H9 (cell line): ENCODE results near the gene SQSTM1. TPM values are rescaled to one million over a fixed set of nuclear protein-coding genes. Genes with fewer than 3 reads are reported as not detected.

ENCODE experiments used
- DNase-seq: peaks from one replicate; pipeline ENCODE4 v3.0.0-alpha.2; 2017
- H2AFZ ChIP-seq: one replicate; pipeline ENCODE4 v1.6.1; 2013; ENCODE audit warnings: mild to moderate bottlenecking, low read length, control low read depth, moderate library complexity
- H2AK5ac ChIP-seq: 2 replicates; pipeline ENCODE4 v1.6.1; 2013; ENCODE audit warnings: low read length, control low read depth, mixed read lengths; ENCODE audit not compliant: insufficient read length
- H2BK120ac ChIP-seq: one replicate; pipeline ENCODE4 v1.6.1; 2013; ENCODE audit warnings: low read depth, mild to moderate bottlenecking, low read length, control low read depth, inconsistent platforms; ENCODE audit not compliant: poor library complexity, severe bottlenecking
- H2BK12ac ChIP-seq: 2 replicates; pipeline ENCODE4 v1.6.1; 2013; ENCODE audit warnings: low read length, control low read depth, mixed read lengths, low read depth; ENCODE audit not compliant: insufficient read length
- H2BK15ac ChIP-seq: 2 replicates; pipeline ENCODE4 v1.6.1; 2013; ENCODE audit warnings: low read depth, low read length, control low read depth
- H2BK20ac ChIP-seq: one replicate; pipeline ENCODE4 v1.6.1; 2013; ENCODE audit warnings: low read depth, mild to moderate bottlenecking, low read length, control low read depth, inconsistent platforms; ENCODE audit not compliant: poor library complexity, severe bottlenecking
- H2BK5ac ChIP-seq: 2 replicates; pipeline ENCODE4 v1.6.1; 2013; ENCODE audit warnings: low read length, control low read depth, mixed read lengths; ENCODE audit not compliant: insufficient read length
- H3K14ac ChIP-seq: 2 replicates; pipeline ENCODE4 v1.6.1; 2013; ENCODE audit warnings: low read length, control low read depth; ENCODE audit not compliant: insufficient read depth
- H3K18ac ChIP-seq: 2 replicates; pipeline ENCODE4 v1.6.1; 2013; ENCODE audit warnings: low read depth, mild to moderate bottlenecking, mixed read lengths, low read length, control low read depth; ENCODE audit not compliant: insufficient read length
- H3K23ac ChIP-seq: 2 replicates; pipeline ENCODE4 v1.6.1; 2013; ENCODE audit warnings: low read length, control low read depth, mixed read lengths, low read depth; ENCODE audit not compliant: insufficient read length
- H3K23me2 ChIP-seq: 2 replicates; pipeline ENCODE4 v1.6.1; 2013; ENCODE audit warnings: low read depth, mild to moderate bottlenecking, mixed read lengths, low read length, control low read depth; ENCODE audit not compliant: insufficient read length, poor library complexity, severe bottlenecking
- H3K27ac ChIP-seq: 2 replicates; pipeline ENCODE4 v1.5.1; 2013; ENCODE audit warnings: low read length, control low read depth, mixed read lengths, low read depth; ENCODE audit not compliant: insufficient read length
- H3K27me3 ChIP-seq: 2 replicates; pipeline ENCODE4 v1.6.1; 2013; ENCODE audit warnings: low read length, control low read depth, inconsistent platforms; ENCODE audit not compliant: insufficient read depth
- H3K4ac ChIP-seq: 2 replicates; pipeline ENCODE4 v1.6.1; 2013; ENCODE audit warnings: low read depth, mild to moderate bottlenecking, control low read depth, inconsistent platforms, low read length, moderate library complexity
- H3K4me1 ChIP-seq: 2 replicates; pipeline ENCODE4 v1.6.1; 2013; ENCODE audit warnings: low read length, control low read depth, inconsistent platforms; ENCODE audit not compliant: insufficient read depth
- H3K4me2 ChIP-seq: 2 replicates; pipeline ENCODE4 v1.6.1; 2013; ENCODE audit warnings: low read length, control low read depth, mixed read lengths; ENCODE audit not compliant: insufficient read length, insufficient read depth
- H3K56ac ChIP-seq: 2 replicates; pipeline ENCODE4 v1.6.1; 2013; ENCODE audit warnings: low read depth, mild to moderate bottlenecking, mixed read lengths, low read length, control low read depth; ENCODE audit not compliant: insufficient read length
- H3K79me1 ChIP-seq: 2 replicates; pipeline ENCODE4 v1.6.1; 2013; ENCODE audit warnings: low read depth, mild to moderate bottlenecking, moderate library complexity, low read length, control low read depth, inconsistent platforms; ENCODE audit not compliant: insufficient read depth, poor library complexity, severe bottlenecking
- H3K79me2 ChIP-seq: 2 replicates; pipeline ENCODE4 v1.6.1; 2013; ENCODE audit warnings: low read length, control low read depth, inconsistent platforms; ENCODE audit not compliant: insufficient read depth
- H3K9ac ChIP-seq: 2 replicates; pipeline ENCODE4 v1.6.1; 2013; ENCODE audit warnings: low read length, control low read depth, mixed read lengths; ENCODE audit not compliant: insufficient read length; ENCODE audit errors: extremely low read depth
- H3K9me3 ChIP-seq: one replicate; pipeline ENCODE4 v1.6.1; 2013; ENCODE audit warnings: low read depth, low read length, inconsistent platforms; ENCODE audit not compliant: control insufficient read depth
- H3T11ph ChIP-seq: one replicate; pipeline ENCODE4 v1.6.1; 2013; ENCODE audit warnings: mild to moderate bottlenecking, low read length, control low read depth, inconsistent platforms
- H4K20me1 ChIP-seq: one replicate; pipeline ENCODE4 v1.6.1; 2013; ENCODE audit not compliant: control insufficient read depth, insufficient read length, insufficient read depth
- H4K5ac ChIP-seq: 2 replicates; pipeline ENCODE4 v1.6.1; 2013; ENCODE audit warnings: low read depth, mild to moderate bottlenecking, mixed read lengths, low read length, control low read depth; ENCODE audit not compliant: insufficient read length
- H4K8ac ChIP-seq: replicated peaks from 2 replicates; pipeline ENCODE4 v1.6.1; 2013; ENCODE audit warnings: low read length, control low read depth, mixed read lengths, low read depth; ENCODE audit not compliant: insufficient read length
- H4K91ac ChIP-seq: 2 replicates; pipeline ENCODE4 v1.6.1; 2013; ENCODE audit warnings: low read depth, mild to moderate bottlenecking, moderate library complexity, mixed read lengths, low read length, control low read depth; ENCODE audit not compliant: insufficient read length
- H3K27ac Mint-ChIP-seq, 3 experiments: 2 replicates in 2 of 3; 3 replicates in 1 of 3; pipeline ENCODE4 v1.8.0; 2020 to 2021; ENCODE audit warnings: mixed read lengths in 3 of 3, mild to moderate bottlenecking in 1 of 3, moderate library complexity in 1 of 3
- H3K27me3 Mint-ChIP-seq: 2 replicates; pipeline ENCODE4 v1.8.0; 2021; ENCODE audit warnings: low read depth, mild to moderate bottlenecking, moderate library complexity, mixed read lengths
- H3K36me3 Mint-ChIP-seq, 3 experiments: 2 replicates in 2 of 3; 3 replicates in 1 of 3; pipeline ENCODE4 v1.8.0; 2020 to 2021; ENCODE audit warnings: low read depth in 3 of 3, mixed read lengths in 3 of 3; ENCODE audit not compliant: insufficient read depth in 1 of 3
- H3K4me1 Mint-ChIP-seq, 2 experiments: 2 replicates each; pipeline ENCODE4 v1.8.0; 2020; ENCODE audit warnings: mixed read lengths in 2 of 2
- H3K4me3 Mint-ChIP-seq, 2 experiments: 2 replicates in 1 of 2; 3 replicates in 1 of 2; pipeline ENCODE4 v1.8.0; 2020 to 2021; ENCODE audit warnings: mild to moderate bottlenecking in 2 of 2, mixed read lengths in 2 of 2, moderate library complexity in 1 of 2
- H3K9me3 Mint-ChIP-seq, 2 experiments: 2 replicates in 1 of 2; 3 replicates in 1 of 2; pipeline ENCODE4 v1.8.0; 2020; ENCODE audit warnings: mild to moderate bottlenecking in 2 of 2, mixed read lengths in 2 of 2, moderate library complexity in 1 of 2
- WGBS: extraction: QIAGEN DNeasy Blood & Tissue Kit; methylation state at CpG from one replicate; pipeline ENCODE4 v1.1.7; 2013; ENCODE audit warnings: missing lambda C conversion rate, low lambda C conversion rate, mixed read lengths; ENCODE audit not compliant: insufficient read length; ENCODE audit errors: extremely low coverage; 5-methylcytosine and 5-hydroxymethylcytosine counted together
- total RNA-seq: library from RNA; stranded (reverse); gene quantifications from 2 replicates; pipeline ENCODE4 v1.2.1, GENCODE V29; 2021
- TF ChIP-seq, protein P1 (sequence below): fragments of 200-600 bp; sonication (generic); conservative IDR thresholded peaks from 3 replicates; pipeline ENCODE4 v1.8.0; 2021; ENCODE audit warnings: antibody characterized with exemption, mild to moderate bottlenecking

Gene SQSTM1
- total RNA-seq, 1 experiment from 2014 or later, result 144 TPM

DNA sequence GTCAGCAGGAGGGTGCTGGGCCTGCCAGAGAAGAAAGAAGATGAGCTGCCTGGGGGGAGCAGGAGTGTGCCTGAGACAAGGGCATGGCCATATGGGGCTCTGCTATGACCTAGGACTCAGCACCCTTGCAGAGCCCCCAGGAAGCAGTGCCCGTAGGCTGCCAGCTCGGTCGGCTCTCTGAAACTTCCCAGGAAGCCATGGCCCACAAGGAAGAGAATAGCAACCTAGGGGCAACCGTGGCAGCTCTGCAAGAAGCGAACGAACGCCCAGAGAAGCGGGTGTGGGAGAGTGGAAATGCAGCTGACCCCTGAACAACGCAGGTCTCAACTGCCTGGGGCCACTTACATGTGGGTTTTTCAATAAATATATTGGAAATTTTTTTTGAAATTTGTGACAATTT is 37.6 kb upstream of the SQSTM1 start:
- no peaks in the 10 kb centered on the region for H3K4me1 Mint-ChIP-seq
- no CpG with 5 or more reads among the region's 9 CpGs for WGBS

More for the DNA sequence above, 37.6 kb upstream of the SQSTM1 start:
- no peaks in the 10 kb centered on the region for H3K9me3 ChIP-seq
- no peak overlapping the region for H4K91ac ChIP-seq
- H3K23me2 ChIP-seq, result no peaks in the 10 kb centered on the region
- no peak overlapping the region for H3K4me2 ChIP-seq
- no peak overlapping the region; the same call in 1 of the 2 replicates for H3K14ac ChIP-seq
- no peak overlapping the region for H3K4me3 Mint-ChIP-seq
- no peak overlapping the region for H3T11ph ChIP-seq
- no peak overlapping the region for H2BK20ac ChIP-seq
- no peak overlapping the region for H3K4ac ChIP-seq
- H3K36me3 Mint-ChIP-seq, result peaks cover 8 to 21% (median 11%) of the 10 kb centered on the region in 3 experiments
- no peak overlapping the region for H3K56ac ChIP-seq
- no peak overlapping the region for H3K18ac ChIP-seq
- H3K79me2 ChIP-seq, result no peaks in the 10 kb centered on the region
- TF ChIP-seq, protein P1, sequence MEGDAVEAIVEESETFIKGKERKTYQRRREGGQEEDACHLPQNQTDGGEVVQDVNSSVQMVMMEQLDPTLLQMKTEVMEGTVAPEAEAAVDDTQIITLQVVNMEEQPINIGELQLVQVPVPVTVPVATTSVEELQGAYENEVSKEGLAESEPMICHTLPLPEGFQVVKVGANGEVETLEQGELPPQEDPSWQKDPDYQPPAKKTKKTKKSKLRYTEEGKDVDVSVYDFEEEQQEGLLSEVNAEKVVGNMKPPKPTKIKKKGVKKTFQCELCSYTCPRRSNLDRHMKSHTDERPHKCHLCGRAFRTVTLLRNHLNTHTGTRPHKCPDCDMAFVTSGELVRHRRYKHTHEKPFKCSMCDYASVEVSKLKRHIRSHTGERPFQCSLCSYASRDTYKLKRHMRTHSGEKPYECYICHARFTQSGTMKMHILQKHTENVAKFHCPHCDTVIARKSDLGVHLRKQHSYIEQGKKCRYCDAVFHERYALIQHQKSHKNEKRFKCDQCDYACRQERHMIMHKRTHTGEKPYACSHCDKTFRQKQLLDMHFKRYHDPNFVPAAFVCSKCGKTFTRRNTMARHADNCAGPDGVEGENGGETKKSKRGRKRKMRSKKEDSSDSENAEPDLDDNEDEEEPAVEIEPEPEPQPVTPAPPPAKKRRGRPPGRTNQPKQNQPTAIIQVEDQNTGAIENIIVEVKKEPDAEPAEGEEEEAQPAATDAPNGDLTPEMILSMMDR, result no peak
- H4K20me1 ChIP-seq, result no peaks in the 10 kb centered on the region
- no peak overlapping the region for H2BK12ac ChIP-seq
- H3K79me1 ChIP-seq, result no peaks in the 10 kb centered on the region
- H3K27ac ChIP-seq, result no peak overlapping the region
- H3K27me3 ChIP-seq, result no peaks in the 10 kb centered on the region
- no peak for DNase-seq
- H2AK5ac ChIP-seq, result no peak overlapping the region
- H2BK5ac ChIP-seq, result no peak overlapping the region
- H2AFZ ChIP-seq, result no peak overlapping the region
- H4K8ac ChIP-seq, result no peak overlapping the region
- no peak overlapping the region for H3K23ac ChIP-seq
- no peak overlapping the region for H4K5ac ChIP-seq
- H2BK15ac ChIP-seq, result no peak overlapping the region
- H3K9ac ChIP-seq, result no peak overlapping the region
- H2BK120ac ChIP-seq, result no peak overlapping the region
- H3K27me3 Mint-ChIP-seq, result peaks cover 10% of the 10 kb centered on the region
- no peaks in the 10 kb centered on the region for H3K9me3 Mint-ChIP-seq
- no peaks in the 10 kb centered on the region for H3K4me1 ChIP-seq
- H3K27ac Mint-ChIP-seq, result no peak overlapping the region
